ENCODE data around the gene DAPK2.

Gene DAPK2

DNA sequence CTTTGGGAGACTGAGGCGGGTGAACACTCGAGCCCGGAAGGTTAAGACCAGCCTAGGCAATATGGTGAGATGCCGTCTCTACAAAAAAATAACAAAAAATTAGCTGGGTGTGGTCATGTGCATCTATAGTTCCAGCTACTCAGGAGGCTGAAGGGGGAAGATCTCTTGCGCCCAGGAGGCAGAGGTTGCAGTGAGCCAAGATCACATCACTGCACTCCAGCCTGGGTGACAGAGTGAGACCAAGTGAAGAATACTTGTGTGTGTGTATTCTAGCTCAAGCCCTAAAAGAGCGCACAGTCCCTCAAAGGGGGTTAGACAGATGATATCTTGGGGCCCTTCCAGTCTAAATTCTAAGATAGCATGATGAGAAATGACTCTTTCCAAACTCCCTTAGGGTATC is 23.7 kb downstream of the DAPK2 start:
- DNase-seq, result no peak

DNA sequence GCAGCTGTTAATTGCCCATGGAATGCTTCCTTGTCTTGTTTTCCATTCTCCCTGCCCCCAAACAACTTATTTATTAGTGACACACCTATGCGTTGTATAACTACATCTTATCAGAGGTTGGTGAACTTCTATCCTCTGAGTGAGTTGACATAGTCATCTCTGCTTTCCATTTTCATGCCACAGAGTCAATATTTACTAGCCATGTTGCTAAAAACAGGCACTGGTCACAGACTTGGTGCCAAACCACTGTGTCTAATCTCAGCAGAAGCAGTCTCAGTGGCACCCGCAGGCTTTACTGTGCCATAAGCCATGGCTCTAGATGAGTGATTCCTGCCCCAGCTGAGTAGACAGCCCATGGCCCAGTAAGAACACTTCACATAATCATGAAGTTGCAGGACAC is 26.5 kb downstream of the DAPK2 start:
- DNase-seq, result no peak

DNA sequence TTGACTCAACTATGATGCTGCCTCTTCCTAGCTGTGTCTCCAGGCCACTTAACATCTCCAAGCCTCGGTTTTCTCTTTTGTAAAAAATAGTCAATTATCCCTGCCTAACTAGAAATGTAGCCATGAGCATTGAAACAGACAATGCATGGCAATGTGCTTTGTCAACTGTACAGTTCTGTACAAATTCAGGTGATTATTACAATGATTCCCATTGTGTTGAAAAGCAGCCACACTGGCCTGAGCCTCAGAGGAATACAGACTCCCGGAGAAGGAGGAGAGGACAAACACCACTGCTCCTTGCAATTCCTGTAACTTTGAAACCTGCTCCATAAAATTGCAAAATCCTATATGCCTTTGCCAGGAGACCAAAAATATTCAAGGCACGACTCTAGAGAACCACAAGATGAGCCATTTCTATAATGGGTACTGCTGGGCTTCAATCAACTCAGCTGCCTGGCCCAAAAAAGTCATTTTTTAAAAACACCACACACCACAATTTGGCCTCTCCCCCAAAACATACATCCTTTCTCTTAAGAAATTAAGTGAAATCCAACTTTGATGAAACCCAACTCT is 28.6 kb downstream of the DAPK2 start:
- no peak for DNase-seq

DNA sequence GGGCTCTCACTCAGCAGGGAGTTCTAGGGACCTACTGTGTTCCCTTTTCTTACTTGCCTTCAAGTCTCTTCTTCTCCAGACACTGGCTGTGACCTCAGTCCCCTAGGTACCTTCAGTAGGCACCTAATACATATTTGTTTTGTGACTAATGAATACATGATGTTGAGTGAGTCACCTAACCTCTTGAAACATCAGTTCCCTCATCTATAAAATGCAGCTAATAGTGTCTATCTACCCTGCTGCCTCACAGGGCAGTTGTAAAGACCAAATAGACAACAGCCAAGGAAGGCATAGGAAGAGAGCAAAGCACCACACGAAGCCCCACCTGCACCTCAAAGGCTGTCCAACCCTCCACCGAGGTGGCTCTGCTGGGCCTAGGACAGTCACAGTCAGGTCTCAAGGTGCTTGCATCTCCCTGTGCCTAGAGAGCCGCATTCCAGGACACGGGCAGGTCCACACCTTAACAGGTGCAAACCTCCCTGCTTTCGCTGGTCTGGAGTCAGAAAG is 29.1 kb downstream of the DAPK2 start:
- no peak for DNase-seq

DNA sequence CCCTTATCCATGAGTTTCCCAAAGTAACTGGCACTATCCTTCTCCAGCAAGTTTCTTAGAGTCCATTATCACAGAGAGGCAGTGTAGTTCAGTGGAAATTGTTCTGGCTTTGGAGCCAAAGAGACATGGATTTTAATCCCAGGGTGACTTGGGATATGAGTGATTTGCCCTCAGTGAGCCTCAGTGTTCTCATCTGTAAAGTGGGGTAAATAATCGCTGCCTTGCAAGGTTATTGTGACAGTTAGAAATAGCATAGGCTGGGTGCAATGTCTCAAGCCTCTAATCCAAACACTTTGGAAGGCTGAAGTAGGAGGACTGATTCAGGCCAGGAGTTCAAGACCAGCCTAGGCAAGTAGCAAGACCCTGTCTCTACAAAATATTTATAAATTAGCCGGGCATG is 30.0 kb downstream of the DAPK2 start:
- no peak for DNase-seq

DNA sequence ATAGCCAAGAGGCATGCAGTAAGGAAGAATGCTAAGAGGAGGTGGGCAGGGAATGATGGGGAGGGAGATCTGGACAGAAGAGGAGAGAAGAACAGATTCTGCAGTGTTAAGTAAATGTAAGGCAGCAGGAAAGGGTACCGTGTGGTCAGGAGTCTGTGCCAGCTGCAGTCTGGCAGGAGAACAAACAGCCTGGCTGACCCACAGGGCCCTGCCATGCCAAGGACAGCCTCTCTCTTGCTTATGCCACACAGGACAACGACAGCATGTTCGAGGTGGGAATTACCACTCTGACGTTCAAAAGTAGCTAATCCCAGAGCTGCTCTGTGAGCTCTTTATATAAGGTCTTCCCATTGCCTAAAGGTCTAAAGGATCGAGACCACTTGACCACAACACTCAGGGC is 31.3 kb downstream of the DAPK2 start:
- no peak for DNase-seq

DNA sequence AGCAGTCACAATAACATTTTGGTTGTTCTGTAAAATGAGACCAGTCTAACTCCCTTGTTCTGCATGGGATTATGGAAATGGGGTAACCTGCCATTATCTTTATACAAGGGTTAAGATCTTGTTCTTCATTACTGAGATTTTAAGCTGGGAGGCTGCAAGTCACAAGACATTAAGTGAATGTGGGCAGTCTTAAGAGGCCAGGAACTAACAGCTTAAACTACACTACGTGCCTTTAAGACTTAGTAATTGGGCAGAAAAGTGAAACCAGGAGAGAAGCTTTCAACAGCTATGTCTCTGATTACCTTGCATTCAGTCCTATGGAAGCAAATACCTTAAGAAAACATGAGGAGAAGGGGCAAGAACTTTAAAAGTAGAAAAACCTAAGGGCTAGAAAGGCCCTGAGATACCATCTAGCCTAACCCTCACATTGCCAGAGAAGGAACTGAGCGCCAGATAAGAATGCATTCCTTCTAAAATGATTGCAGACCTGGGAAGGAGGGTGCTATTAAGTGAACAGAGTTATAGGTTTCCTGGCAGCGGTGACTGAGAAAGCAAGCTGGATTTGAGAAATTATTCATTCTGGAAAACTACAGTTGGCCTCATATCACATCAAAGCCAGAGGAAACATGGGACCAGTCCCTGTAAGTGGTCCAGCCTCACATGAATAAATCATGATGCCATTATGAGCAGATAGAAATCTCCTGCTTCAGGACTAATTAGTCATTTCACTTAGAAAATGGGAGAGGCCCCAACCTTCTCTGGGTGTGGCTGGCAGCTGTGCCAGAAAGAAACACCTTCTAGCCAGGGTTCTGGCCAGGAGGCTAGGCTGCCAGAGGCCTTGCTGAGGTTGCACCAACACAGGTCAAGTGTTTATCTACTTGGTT is 32.9 kb downstream of the DAPK2 start:
- no peak for DNase-seq

DNA sequence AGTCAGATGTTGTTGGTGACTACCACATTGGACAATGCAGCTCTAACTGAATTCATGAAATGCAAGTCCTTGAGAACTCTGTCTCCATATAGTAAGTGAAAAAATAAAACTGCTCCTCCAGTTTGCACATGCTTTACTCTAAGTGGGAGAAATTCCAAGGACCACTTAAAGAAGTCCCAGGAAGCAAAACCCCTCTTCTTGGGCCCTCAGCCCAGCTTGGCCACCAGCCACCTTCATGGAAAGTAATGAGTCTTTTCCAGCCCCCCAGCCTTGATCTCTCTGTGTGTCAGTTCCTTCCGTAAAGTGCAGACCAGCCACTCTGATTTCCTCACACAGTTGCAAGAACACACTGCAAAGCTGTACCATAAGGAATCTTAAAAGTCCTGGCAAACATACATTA is 34.5 kb downstream of the DAPK2 start:
- no peak for DNase-seq

DNA sequence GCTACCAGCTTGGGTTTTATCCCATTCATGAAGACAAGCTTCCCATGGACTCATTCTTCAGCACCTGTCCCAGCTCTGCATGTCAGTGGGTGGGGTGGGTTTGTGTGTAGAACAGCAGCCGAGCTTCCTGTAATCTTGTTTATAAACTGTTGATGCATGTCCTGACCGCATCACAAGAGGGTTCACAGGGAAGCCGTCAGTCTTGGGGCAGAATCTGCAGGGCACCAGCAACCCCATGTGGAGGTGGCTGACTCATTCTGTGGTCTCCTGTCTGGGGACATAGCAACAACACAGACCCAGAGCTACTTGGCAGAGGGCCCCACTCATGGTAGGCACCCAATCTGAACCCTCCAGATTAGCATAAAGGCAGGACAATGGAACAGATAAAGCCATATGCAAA is 35.6 kb downstream of the DAPK2 start:
- DNase-seq, result peak; percentile 78

DNA sequence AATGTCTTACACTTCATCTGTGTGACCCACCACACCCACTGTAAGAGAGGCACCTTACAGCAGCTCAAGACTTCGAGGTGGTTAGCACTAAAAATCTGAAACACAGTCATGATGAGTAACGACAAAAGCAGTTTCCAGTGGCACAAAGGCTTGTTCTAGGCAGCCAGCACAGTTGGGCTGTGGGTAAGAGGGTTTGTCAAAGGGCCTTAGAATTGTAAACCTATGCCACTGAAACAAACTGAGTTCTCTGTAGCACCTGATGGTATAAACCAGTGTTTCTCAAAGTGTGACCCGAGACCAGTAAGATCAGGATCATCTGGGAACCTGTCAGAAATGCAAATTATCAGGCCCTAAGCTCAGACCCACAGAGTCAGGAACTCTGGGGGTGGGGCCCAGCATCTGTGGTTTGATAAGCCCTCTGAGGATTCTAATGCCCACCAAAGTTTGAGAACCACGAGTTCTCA is 36.5 kb downstream of the DAPK2 start:
- peak; percentile 40 for DNase-seq

DNA sequence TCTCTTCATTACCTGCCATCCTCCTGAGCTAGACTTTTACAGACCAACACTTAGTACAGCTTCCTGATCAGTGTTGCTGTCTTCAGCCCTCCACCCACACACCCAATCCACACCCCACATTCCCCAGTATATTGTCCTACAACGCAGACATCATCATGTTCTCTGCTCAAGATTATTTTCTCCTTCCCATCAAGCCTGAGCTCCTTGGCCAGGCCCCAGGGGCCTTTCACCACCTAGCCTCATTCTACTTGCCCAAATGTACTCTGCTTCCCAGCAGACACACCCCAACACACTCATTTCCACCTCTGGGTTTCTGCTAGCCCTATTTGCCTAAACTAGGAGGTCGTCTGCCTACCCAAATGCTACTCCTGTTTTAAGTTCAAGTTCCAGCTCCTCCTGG is 37.0 kb downstream of the DAPK2 start:
- DNase-seq, result no peak

DNA sequence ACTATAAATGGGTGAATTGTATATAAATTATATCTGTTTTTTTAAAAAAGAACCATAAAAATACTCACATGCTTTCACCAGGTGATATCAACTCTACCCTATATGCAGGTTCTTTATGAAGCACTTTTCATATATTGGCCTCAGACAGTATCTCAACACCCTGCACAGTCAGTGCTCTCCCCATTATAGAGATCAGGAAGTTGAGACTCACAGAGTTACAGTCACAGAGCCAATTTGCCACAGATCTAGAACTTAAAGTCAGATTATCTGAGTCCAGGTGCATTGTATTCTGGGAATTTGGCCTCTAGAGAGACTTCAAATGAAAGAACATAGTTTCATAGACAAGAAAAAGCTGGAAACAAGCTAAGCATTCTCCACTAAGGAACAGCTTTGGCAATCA is 38.1 kb downstream of the DAPK2 start:
- no peak for DNase-seq

DNA sequence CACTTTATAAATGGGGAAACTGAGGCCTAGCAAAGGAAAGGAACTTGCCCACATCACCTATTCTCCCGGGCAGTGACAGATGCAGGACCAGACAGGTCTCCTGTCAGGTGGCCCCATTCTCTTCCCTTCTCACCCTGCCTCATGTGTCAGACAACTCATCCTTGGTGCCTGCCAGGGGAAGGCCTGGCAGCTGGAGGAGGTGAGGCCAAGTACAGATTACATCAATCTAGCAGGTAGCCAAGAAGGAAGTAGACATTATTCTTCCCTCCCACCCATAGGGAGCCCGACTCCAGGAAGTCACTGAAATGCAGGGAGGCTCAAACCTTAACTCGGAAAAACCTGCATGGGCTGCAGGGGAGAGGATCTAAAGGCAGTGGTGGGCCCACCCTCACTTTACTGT is 39.6 kb downstream of the DAPK2 start:
- no peak for DNase-seq

DNA sequence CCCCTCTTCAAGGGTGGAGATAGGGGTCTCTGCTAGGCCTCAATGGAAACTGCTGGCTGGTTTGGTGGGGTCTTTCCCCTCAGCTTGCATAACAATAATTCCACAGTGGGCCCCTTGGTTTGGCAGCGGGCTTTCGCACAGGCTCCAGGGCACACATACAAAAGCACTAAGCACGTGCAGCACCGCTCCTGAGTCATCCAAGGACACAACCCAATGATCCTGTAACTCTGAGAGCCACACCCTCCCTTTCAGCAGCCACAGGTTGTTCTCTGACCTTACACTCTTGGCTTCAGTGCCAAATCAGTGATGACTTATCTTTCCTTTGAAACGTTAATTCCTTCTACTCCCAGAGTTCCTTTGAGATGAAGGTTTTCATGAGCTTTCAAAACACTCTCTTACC is 41.7 kb downstream of the DAPK2 start:
- DNase-seq, result no peak

DNA sequence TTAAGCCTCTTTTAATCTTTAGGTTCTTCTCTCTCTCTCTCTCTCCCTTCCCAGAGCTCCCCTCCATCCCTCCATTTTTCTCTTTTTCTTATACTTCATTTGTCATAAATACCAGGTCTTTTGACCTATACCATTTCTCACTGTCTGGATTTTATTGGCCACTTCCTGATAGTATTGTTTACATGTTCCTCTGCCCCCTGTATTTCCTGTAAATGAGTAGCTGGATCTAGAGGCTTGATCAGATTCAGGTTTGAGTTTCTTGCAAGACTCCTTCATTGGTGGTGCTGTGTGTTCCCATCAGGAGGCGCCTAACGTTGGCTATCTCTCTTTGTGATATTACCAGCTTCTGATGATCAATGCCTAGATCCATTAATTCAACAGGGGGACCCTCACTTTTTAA is 42.2 kb downstream of the DAPK2 start:
- DNase-seq, result no peak

DNA sequence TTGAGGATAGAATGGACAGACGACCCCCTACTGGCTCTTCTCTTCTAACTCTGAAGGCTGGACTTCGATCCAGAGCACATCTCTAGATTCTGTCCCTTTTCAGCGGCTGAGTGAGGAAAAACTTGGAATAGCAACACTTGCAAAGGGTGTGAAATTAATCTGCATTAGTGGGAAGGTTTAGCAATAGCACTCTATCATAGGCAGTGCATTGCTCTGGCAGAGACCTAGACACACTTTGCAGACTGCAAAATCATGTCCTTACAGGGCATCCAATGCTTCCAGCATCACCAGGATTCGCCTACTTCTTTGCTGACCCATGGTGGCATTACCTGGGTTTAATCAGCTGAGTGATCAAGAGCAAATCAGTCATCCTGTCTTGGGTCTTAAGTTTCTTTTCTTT is 43.1 kb downstream of the DAPK2 start:
- no peak for DNase-seq

DNA sequence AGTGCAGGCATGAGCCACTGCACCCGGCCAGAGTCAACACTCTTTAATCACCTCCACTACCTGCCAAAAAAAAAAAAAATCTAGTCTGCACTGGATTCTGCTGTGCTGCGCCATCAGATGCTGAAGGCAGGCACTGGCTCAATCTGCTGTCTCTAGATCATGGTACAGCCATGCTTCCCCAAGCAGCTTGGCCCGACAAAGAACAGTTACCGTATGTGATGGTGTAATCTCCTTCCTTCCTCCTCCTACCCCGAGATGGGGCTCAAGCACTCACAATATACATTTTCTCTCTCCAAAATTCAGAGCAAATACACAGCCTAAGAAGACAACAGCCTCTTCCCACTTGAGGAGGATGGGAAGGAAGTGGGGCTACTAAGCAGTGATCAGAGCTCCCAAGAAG is 45.1 kb downstream of the DAPK2 start:
- no peak for DNase-seq

DNA sequence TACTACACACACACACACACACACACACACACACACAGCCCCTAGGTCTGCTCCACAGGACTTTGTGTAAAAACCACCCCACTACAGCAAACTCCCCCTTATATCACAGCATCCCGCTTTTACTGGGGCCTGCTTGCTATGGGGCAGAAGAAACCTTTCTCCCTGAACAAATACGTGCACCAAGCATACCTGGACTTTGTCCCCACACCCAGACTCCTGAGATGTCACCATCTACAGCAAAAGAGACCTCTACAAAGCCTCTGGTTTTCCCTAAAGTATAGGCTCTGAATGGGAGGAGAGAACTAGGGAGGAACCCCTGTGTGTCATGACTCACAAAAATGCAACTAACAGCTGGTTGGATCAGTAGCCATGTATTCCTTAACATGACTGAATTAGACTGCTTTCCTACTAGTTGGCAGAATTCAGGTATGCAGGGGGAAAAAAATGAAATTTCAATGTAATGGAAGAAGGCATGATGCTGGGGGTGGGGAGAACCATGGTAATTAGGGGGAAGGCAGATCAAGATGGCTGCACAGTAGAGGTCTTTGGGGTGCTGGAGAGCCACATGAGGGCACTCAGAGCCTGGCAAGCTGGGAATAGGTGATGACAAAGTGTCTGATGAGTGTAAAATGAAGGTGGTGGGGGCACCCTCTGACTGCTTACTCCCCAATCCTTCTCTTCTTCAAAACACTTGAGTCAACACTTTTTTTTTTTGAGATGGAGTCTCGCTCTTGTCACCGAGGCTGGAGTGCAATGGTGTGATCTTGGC is 45.9 kb downstream of the DAPK2 start:
- DNase-seq, result no peak

DNA sequence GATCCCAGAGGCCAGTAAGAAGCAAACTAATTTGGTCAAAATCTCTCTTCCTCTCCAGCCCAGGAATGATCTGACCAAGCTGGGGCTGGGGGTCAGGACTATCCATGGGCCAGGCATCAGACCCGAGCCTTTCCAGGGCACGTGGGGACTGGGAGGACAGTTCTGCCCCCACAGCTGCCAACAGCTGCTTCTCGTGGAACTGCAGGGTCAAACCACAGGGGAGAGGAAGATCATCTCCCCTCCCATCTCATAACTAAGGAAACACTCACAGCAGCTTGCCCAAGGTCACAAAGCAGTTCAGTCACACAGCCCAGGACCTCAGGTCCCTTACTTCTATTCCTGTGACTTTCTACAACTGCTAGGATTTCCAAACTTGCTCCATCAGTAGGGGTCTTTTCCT is 47.1 kb downstream of the DAPK2 start:
- DNase-seq, result no peak

DNA sequence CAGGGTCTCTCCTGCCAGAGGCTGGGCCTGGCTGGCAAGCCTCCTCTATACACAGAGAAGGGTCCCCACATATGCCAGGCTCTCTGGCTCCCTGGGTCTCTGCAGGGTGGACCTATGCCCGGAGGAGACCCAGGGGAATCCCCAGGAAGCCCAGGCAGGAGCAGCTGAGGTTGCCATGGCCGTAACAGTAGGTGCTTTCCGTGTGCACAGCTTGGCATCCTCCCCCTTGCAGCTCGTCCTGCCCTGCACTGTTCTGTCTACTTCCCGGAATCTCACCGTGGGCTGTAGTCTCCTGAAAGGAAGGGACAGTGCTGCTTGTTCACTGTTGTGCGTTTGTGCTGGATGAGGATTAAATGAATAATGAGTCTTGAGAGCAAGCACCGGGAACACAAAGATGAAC is 47.8 kb downstream of the DAPK2 start:
- DNase-seq, result no peak

DNA sequence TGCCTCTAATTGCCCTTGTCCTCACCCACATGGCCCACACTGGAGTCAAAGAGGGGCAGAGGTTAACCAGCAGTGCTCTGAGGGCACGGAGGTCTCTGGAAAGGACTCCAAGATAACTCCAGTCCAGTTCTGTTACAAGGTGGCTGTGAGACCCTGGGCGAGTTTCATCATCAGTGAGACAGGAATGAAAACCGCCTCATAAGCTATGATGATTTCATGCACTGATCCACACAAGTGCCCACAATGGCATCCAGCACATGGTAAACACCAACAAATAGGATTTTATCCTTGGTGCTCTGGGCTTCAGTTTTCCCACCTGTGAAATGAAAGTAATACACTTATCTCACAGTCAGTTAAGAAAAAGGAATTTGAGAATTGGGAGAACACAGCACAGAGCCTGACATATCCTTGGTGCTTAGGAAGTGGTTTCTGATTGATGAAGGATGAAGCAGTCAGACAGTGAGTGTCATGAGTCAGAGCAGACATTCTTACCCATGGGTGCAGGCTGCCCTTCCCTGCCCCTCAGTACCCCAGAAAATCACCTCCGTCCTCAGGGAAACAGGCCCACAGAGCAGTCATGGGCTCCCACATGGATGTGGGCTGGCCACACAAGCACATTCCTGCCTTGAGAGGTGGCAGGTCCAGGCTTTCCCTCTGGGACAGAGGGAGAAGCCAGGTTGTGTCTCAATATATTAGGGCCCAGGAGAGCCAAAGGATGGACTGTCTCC is 48.4 kb downstream of the DAPK2 start:
- DNase-seq, result no peak

DNA sequence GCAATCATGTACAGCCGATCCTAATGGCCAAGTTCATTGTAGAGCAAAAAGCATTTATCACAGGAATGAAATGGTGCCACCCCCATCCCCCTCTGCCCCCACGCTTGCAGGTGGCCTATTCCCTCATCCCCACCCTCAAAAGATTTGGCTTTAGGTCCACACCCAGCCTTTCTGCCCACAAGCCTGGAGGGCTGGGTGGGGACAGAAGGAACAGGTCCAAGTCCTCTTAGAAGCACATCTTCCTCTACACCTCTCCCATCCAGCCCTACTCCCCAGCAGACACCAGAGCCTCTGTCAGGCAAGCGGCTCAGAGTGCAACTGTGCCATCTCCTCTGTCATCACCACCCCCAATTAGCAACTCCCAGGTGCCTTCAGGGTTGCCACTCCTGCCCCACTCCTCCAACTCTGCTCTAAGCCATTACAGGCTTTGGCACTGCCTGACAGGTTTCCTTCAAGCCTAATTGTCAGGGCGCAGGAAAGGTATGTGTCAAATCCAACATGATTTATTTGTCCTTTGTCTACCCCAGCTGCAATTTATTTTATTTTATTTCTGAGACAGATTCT is 49.4 kb downstream of the DAPK2 start:
- DNase-seq, result no peak

DNA sequence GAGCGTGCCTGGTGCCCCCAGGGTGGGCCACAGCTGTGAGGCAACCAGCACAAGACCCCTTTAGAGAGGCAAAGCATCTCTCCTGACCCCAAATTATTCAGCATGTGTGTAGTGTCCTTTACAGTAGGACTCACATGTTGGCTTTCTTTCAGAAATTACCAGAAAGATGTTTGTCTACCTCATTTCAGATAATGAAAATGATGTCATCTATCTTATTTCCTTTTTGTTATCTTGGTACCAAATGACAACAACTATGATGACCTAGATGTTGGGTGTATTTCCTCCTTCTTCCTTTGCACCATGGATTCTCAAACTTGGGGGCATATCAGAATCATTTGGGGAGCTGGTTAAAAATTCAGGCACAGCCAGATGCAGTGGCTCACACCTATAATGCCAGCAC is 50.5 kb downstream of the DAPK2 start:
- DNase-seq, result no peak

Measured in activated T-cell treated with anti-CD3 and anti-CD28 coated beads, Interleukin-2, amount 50 U/mL, for 1 hour (primary cell).